Epithelial cell of proximal tubule (primary cell): ENCODE measurements around the gene ADAMTS12. TPM values are rescaled to one million over a fixed set of nuclear protein-coding genes. Genes with fewer than 3 reads are reported as not detected.

ENCODE experiments used
- DNase-seq: peaks from one replicate; pipeline ENCODE4 v3.0.0-alpha.2; 2011; ENCODE audit warnings: low read depth
- H3K4me3 ChIP-seq: 2 replicates; pipeline ENCODE4 v1.5.1; 2011; ENCODE audit warnings: low read depth, mild to moderate bottlenecking, low read length
- CTCF ChIP-seq: conservative IDR thresholded peaks from 2 replicates; pipeline ENCODE4 v1.5.1; 2012; ENCODE audit warnings: low read depth, mild to moderate bottlenecking, low read length
- total RNA-seq: library from RNA; depleted of rRNA; stranded (reverse); fragments of >200 nt; gene quantifications from 2 replicates; pipeline ENCODE4 v1.2.3, GENCODE V29; 2015

The ADAMTS12 gene
- total RNA-seq, 1 donor from 2014 or later = 2.1 TPM

GRCh38 chr5:33629999-33630398 is 261.8 kb downstream of the ADAMTS12 start:
- no peak overlapping the region for H3K4me3 ChIP-seq
- no peak for DNase-seq
- TF ChIP-seq CTCF = no peak

- TF ChIP-seq CTCF = no peak
Observed at GRCh38 chr5:33628796-33629195, 263.0 kb downstream of the ADAMTS12 start.

GRCh38 chr5:33621514-33621913 is 270.3 kb downstream of the ADAMTS12 start:
- no peak for TF ChIP-seq CTCF
- no peak for DNase-seq
- no peak overlapping the region for H3K4me3 ChIP-seq

More at GRCh38 chr5:33628796-33629195, 263.0 kb downstream of the ADAMTS12 start:
- DNase-seq = no peak
- H3K4me3 ChIP-seq = no peak overlapping the region

- DNase-seq = no peak
- TF ChIP-seq CTCF = no peak
- no peak overlapping the region for H3K4me3 ChIP-seq
Observed at GRCh38 chr5:33614039-33614438, 277.8 kb downstream of the ADAMTS12 start.

- no peak for TF ChIP-seq CTCF
- H3K4me3 ChIP-seq = no peak overlapping the region
- DNase-seq = no peak
Observed at GRCh38 chr5:33612386-33612785, 279.4 kb downstream of the ADAMTS12 start.

GRCh38 chr5:33611877-33612276 is 279.9 kb downstream of the ADAMTS12 start:
- TF ChIP-seq CTCF = no peak
- DNase-seq = no peak
- no peak overlapping the region for H3K4me3 ChIP-seq

GRCh38 chr5:33608344-33609041 is 283.3 kb downstream of the ADAMTS12 start:
- no peak for TF ChIP-seq CTCF
- no peak overlapping the region for H3K4me3 ChIP-seq
- no peak for DNase-seq
